Jurkat, Clone E6-1 (cell line): ENCODE data around the gene TCP1.
A peak's percentile ranks its signal among the peaks of the same experiment; 100 is the strongest.

Experiments used
- DNase-seq: peaks from one replicate; pipeline ENCODE4 v3.0.0-alpha.2; 2011; ENCODE audit warnings: low read depth, low spot score
- H3K4me3 ChIP-seq: 2 replicates; pipeline ENCODE4 v1.5.1; 2011; ENCODE audit warnings: mild to moderate bottlenecking, low read length, control low read depth, moderate library complexity

Gene TCP1

DNA sequence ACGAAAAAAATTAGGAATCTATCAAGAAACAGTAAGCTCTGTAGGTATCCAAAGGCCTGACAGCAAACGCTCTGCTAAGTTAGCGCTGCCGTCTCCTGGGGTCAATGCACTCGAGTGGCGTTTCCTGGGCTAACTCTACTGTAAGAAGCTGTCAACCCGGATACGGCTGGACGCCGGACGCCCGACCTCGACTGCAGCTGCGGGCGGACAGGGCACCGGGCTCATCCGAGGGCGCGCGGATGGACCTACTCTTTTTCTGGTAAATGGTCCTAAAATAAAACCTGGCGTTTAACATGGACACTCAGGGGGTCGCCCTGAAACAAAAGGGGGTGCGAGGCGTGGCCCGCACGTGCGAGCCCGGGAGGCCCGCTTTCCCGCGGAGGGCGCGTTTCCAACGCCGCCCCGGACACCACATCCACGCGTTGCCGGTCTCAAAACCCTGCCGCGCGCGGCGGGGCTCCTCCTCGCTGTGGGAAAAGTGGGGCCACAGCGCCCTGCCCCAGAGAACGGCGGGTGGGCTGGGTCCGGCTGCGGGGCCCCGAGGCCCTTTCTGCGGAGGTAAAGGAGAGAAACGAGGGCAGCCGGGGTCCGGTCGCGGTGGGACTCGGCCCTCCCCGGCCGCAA lies 537 bp downstream of the TCP1 start:
- no peak for DNase-seq
- H3K4me3 ChIP-seq: peak overlapping the region; percentile 98

DNA sequence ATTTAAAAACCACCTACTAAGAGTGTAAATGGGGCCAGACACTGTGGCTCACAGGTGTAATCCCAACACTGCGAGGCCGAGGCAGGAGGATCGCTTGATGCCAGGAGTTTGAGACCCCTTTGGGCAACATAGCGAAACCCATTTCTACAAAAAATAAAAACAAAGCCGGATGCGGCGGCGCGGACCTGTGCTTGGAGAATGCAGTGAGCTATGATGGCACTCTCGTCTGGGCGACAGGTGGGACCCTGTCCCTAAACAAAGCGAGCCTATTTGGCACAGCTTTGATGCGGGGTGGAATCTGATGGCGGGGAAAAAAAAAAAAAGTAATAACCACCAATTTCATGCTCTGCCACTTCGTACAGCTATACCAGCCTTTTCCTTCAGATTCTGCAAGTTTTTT lies 1.1 kb downstream of the TCP1 start:
- H3K4me3 ChIP-seq: peak overlapping the region; percentile 98
- DNase-seq: no peak

DNA sequence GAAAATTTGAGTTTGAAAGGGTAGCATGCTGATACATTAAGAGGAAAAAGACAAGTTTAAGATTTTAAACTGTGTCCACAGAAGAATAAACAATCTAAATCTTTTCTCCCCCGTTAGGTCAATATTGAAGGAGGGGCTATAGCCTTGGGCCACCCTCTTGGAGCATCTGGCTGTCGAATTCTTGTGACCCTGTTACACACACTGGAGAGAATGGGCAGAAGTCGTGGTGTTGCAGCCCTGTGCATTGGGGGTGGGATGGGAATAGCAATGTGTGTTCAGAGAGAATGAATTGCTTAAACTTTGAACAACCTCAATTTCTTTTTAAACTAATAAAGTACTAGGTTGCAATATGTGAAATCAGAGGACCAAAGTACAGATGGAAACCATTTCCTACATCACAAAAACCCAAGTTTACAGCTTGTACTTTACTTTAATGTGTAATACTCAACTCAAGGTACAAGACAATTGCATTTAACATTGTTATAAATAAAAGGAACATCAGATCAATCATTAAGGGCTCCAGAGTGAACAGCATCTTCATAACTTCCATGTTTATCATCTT lies 10.8 kb downstream of the TCP1 start:
- no peak overlapping the region for H3K4me3 ChIP-seq
- DNase-seq: no peak

DNA sequence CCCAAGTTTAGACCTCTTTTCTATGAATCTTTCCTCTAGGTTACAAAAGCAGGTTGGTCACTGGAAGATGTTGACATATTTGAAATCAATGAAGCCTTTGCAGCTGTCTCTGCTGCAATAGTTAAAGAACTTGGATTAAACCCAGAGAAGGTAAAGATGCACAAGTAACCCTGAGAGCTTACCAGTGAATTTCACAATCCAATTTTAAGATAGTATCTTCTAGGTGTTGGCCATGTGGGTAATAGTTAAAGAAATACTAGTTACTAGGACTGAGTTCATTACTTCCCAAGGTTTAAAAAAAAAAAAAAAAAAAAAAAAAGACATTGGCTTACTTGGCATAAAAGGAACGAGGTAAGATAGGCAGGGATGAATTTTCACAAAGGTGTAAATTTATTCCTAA lies 11.3 kb downstream of the TCP1 start:
- no peak overlapping the region for H3K4me3 ChIP-seq
- no peak for DNase-seq

DNA sequence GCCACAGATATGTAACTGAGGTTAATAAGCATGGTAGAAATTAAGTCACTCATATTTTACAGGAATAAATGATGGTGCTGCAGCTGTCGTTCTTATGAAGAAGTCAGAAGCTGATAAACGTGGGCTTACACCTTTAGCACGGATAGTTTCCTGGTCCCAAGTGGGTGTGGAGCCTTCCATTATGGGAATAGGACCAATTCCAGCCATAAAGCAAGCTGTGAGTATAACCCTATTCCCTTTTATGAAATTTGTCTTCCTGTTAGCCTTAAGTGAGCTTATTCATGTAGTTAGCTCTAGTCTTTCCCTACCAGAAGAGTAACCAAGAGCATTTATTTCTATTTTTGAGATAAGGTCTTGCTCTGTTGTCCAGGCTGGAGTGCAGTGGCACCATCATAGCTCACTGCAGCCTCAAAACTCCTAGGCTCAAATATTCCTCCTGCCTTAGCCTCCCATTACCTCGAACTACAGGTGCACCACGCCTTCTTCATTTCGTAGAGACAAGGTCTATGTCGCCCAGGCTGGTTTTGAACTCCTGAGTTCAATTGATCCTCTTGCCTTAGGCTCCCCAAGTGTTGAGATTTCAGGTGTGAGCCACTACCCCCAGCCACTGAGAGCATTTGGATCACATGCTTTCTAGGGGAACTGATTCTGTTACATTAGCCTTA lies 12.0 kb downstream of the TCP1 start:
- H3K4me3 ChIP-seq: no peak overlapping the region
- DNase-seq: no peak

DNA sequence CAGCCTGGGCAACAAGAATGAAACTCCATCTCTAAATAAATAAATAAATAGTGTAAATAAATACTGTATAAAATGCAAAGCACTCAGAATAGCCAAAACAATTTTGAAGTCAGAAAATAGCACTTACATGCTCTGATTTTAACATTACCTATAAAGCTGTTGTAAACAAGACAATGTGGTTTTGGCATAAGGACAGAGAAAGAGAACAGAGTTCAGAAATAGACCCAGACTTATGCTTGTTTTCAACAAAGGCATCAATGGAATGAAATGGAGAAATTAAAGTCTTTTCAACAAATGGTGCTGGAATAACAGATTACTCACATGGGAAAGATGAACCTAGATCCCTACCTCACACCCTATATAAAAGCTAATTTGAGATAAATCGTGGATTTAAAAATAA lies 17.2 kb downstream of the TCP1 start:
- DNase-seq: no peak
- H3K4me3 ChIP-seq: no peak overlapping the region

DNA sequence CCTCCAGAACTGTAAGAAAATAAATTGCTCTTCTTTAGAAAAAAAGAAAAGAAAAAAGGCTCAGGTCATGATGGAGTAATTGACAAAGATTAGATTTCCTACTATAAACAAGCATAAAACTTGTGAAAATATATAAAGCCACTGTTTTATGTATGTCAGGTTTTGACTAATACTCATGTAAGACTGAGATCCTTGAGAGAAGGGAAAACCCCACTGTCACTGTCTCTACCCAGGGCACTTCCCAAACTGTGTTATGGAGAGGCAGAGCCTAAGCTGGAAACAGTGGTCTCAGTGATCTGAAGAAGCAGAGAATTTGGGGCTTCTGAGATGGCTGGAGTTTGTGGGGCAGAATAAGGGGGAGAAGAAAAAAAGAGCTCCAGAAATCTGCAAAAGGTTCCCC lies 19.9 kb downstream of the TCP1 start:
- no peak for DNase-seq
- no peak overlapping the region for H3K4me3 ChIP-seq

DNA sequence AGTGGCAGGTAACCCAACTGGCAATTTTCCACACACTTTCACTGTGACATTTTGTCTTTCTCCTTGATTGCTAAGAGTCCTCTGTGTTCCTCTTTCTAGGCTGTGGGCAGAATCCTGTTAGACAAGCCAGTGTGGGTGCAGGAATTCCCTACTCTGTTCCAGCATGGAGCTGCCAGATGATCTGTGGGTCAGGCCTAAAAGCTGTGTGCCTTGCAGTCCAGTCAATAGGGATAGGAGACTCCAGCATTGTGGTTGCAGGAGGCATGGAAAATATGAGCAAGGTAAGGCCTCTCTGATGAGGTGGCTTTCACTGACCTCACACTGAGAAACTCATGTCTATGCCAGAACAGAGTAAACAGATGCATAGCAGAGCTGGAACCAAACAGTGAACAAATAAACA lies 22.5 kb downstream of the TCP1 start:
- no peak for DNase-seq
- H3K4me3 ChIP-seq: no peak overlapping the region

DNA sequence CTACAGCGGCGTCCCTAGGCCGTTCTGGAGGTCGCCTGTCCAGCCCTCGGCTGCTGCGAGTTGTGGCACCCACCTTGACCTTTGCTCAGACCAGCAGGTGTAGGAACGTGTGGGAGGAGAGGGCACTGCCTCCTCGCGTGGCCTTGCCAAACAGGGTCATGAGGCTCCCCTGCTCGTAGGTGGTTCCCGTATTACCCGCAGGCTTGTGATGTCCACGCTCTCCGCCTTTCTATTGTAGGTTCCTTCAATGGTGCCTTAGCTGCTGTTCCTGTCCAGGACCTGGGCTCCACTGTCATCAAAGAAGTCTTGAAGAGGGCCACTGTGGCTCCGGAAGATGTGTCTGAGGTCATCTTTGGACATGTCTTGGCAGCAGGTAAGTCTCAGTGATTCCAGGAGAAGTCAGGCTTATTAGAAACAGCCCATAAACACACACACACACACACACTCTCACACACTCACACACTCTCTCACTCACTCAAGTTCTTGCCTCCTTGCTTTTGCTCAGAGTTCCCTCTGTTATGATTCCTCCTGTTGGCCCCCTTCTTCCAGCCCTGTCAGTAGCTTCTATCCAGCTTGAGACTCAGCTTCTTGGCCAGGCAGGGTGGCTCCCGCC lies 26.6 kb downstream of the TCP1 start:
- no peak for DNase-seq
- peak overlapping the region; percentile 91 for H3K4me3 ChIP-seq

DNA sequence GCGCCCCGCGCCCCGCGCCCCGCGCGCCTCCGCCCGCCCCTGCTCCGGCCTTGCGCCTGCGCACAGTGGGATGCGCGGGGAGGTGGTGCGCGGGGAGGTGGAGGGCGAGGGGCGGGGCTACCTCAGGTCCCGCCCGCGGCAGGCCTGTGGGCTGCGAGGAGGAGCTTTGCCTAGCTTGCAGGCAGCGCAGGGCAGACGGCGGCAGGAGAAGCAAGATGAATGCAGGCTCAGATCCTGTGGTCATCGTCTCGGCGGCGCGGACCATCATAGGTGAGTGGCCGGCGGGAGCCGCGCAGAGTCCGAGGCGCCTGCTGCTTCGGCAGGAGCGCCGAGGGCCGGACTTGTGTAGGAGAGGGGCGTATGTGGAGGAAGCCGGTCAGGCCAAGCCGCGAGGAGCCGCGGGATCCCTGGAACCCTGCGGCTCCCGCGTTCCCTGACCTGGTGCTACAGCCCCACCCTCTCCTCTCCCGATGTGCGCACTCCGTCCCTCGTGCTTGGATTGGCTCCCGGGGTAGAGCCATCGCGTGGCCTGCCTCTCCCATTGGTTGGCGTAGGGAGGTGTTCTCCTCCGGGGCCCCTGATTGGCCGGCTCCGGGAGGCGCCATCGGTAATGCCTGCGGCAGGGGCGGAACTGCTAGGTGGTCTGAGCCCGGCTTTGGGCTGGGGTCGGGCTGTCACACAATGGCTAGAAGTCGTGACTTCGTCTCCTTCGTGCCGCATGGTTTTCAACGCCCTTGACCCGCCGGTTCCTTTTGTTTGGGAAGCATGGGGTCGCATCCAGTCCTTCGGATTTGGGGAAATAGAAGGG lies 27.3 kb downstream of the TCP1 start, which contains the start of gene ACAT2:
Gene ACAT2 (plus strand): TSS at position 173 of the 808 bp plus-strand sequence. CDS start 43 bp downstream, at position 216.
- peak; percentile 94 for DNase-seq
- peak within 1 kb of the TSS; percentile 91 for H3K4me3 ChIP-seq

DNA sequence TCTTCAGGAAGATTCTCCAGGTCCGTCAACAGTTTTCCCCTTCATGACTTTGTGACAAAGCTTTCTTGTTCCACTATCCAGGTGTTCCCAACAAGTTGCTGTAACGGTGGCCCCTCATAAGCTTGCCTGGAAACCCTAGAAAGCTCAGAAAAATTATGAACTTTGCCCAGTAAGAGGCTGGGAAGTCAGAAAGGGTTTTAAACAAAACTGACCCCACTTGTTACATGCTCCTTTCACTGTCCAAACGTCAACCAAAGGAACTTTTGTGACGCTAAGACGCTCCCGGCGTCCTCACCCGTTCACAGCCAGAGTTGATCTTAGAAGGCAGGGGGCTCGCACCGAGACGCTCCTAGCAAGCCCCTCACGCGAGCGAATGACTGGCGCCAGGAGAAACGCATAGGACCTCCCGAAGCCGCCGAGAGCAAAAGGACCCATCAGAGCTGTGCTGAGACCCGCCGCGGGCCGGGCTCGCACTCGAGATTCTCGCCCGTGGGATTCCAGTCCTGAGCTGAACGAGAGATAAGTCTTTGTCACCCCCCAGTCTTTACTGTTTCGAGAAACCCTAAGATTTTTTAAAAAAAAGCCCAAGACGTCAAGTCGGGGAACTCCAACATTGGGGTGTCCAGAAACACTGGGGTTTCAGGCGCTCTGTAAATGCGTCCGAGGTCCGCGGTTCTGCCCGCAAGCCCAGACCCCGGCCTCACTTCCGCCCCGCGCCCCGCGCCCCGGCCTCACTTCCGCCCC lies 28.1 kb downstream of the TCP1 start:
- peak overlapping the region; percentile 91 for H3K4me3 ChIP-seq
- DNase-seq: no peak

DNA sequence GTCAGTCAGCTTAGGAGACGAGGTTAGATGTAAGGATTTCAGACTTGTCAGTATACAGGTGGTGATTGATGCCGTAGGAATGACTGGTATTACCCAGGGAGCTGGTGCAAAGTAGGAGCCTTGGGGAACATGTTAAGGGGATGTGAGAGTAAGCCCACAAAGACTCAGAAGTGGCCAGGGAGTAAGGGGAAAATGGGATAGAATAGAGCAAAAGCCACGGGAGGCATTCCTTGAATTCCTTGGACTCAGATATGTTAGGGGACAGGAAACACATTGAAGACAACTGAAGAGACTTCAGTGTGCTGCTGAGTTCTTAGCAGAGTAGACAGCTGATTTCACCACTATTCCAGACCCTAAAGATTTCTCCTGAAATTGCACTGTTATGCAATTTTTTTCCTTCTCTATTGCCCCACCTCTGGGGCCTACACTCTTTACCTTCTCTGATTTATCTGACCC lies 28.8 kb downstream of the TCP1 start:
- no peak for DNase-seq
- H3K4me3 ChIP-seq: peak overlapping the region; percentile 91

DNA sequence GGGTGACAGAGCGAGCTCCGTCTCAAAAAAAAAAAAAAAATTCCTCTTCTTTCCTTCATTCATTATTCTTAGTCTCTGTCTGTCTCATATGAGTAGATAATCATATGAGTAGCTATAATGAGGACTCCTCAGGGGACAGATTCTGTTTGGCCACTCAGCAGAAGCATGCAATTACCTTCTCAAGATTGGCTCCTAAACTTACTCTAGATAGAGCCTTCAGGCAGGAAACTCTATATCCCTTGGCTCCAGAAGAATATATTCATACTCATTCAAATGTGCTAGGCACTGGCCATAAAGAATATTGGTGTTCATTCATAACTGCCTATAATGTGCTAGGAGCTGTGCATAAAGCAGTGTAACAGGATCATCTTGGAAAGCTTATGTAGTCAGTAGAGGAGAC lies 29.8 kb downstream of the TCP1 start:
- no peak for DNase-seq
- H3K4me3 ChIP-seq: no peak overlapping the region

DNA sequence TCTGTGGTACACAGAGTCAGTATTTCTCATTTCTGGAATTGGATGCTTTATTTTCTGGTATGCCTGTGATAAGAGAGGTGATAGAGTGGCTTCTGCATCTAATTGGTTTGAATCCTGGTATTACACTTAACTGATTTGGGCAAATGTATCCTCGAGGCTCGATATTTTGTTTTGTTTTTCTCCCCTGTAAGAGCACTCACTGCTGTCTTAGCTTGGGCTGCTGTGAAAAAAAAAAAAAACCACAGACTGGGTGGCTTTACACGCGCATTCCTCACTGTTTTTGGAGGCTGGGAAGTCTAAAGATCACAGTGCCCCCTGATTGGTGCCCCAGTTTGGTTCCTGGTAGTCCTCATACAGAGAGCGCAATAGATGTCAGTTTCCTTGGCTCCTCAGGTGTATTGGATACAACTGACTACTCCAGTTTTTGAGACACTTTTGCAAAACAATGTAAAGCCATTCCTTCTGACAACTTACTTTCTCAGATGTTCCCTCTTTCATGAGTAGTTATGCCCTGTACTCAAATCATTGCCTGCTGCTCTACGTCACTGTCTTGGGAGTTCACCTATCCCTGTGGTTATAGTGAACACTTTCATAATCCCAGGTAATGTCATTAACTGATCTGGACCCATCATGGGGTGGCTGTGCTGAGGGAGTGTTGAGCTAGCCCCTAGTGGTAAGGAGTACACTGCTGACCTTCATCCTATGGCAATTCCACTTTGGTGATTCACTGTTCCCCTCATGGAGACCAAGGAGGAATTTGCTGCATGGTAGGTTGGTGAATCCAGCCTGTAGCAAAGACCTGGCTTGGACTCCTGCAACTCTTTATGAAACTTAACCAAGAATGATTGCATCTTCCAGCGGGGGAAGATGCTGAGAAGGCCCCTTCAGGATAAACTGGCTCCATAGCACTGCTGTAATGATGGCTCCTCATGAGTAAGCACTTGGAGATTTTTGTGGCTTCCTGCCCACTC lies 31.1 kb downstream of the TCP1 start:
- H3K4me3 ChIP-seq: no peak overlapping the region
- DNase-seq: no peak

DNA sequence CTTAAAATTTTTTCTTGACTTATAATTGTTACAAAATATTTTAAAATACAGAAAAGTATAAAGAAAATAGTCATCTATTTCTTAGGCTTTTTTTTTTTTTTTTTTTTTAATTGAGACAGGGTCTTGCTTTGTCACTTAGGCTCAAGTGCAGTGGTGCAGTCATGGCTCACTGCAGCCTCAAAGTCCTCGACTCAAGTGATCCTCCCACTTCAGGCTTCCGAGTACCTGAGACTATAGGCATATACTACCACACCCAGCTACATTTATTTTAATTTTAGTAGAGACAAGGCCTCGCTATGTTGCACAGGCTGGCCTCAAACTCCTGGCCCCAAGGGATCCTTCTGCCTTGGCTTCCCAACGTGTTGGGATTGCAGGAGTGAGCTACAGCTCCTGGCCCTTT lies 32.9 kb downstream of the TCP1 start:
- H3K4me3 ChIP-seq: no peak overlapping the region
- no peak for DNase-seq

DNA sequence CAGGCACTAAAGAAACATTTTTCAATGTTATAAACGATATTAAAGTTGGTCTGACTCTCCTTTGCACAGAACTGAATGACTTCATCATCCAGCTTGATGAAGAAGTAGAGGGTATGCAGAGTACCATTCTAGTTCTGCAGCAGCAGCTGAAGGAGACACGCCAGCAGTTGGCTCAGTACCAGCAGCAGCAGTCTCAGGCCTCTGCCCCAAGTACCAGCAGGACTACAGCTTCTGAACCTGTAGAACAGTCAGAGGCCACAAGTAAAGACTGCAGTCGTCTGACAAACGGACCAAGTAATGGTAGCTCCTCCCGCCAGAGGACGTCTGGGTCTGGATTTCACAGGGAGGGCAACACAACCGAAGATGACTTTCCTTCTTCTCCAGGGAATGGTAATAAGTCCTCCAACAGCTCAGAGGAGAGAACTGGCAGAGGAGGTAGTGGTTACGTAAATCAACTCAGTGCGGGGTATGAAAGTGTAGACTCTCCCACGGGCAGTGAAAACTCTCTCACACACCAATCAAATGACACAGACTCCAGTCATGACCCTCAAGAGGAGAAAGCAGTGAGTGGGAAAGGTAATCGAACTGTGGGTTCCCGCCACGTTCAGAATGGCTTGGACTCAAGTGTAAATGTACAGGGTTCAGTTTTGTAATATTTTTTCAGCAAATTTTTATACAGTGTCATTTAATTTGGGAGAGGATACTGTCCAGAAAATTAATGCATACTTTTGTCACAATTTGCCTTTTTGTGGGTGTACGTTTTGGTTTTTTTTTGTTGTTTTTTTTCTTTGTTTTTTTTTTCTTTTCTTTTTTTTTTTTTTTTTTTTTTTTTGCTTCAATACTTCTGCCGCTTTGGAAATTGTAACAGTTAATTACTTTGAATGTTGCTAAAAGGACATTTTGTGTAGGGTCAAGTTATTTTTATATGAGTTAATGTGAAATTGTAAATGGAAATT lies 34.2 kb downstream of the TCP1 start:
- no peak for DNase-seq
- no peak overlapping the region for H3K4me3 ChIP-seq

DNA sequence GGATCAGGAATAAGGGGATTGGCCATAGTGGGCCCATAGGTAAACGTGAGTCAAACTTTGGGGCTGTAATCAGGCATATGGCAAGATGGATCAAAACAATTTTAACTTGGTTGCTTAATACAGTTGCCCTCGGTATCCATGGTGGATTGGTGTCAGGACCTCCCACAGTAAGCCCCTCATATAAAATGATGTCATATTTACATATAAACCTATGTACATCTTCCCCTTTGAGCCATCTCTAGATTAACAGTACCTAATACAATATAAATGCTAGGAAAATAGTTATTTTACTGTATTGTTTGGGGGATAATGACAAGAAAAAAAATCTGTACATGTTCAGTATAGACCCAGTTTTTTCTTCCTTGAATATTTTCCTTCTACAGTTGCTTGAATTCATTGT lies 35.0 kb downstream of the TCP1 start:
- no peak for DNase-seq
- H3K4me3 ChIP-seq: no peak overlapping the region
